GM13977 (cell line): Measurements from ENCODE around the gene CDC42EP2.

Source experiments
- DNase-seq: peaks from one replicate; pipeline ENCODE4 v3.0.0; 2012; ENCODE audit warnings: low spot score
- in situ Hi-C: fragments of 300-500 bp; cut with MboI; formaldehyde crosslinking; loops from one replicate; pipeline ENCODE4 v1.12.0; 2022; ENCODE audit warnings: low sequenced_read_pairs, low pct_unique_long_range_greater_than_20kb, mixed read lengths, inconsistent platforms; ENCODE audit not compliant: unreplicated experiment
- TF ChIP-seq, protein P1 (sequence below): IDR thresholded peaks from 2 replicates; pipeline ENCODE4 v1.5.1; 2012; ENCODE audit warnings: mild to moderate bottlenecking, control low read depth; ENCODE audit not compliant: insufficient read depth; ENCODE audit errors: extremely low read depth, missing control alignments

Gene CDC42EP2

DNA sequence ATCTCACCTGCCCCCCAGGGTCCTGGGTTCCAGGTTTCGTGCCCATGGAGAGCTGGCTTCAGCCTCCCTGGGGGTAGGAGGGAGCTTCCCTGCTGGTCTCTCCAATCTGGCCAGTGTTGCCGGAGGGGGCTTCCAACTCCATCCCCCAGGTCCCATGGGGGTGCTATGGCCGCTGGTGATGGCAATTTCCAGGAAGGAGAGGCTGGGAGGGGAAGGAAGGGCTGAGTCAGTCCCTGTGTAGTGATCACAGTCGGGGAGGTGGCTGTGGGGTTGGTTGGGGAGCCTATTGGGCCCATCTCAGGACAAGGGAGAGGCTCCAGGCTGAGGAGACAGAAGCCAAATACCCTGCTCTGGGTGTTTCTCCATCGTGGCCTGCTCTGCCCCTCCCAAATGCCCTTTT, 5.7 kb upstream of the CDC42EP2 start:
- DNase-seq: no peak
- TF ChIP-seq, protein P1, sequence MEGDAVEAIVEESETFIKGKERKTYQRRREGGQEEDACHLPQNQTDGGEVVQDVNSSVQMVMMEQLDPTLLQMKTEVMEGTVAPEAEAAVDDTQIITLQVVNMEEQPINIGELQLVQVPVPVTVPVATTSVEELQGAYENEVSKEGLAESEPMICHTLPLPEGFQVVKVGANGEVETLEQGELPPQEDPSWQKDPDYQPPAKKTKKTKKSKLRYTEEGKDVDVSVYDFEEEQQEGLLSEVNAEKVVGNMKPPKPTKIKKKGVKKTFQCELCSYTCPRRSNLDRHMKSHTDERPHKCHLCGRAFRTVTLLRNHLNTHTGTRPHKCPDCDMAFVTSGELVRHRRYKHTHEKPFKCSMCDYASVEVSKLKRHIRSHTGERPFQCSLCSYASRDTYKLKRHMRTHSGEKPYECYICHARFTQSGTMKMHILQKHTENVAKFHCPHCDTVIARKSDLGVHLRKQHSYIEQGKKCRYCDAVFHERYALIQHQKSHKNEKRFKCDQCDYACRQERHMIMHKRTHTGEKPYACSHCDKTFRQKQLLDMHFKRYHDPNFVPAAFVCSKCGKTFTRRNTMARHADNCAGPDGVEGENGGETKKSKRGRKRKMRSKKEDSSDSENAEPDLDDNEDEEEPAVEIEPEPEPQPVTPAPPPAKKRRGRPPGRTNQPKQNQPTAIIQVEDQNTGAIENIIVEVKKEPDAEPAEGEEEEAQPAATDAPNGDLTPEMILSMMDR: no peak
- in situ Hi-C loops: no loop called here

DNA sequence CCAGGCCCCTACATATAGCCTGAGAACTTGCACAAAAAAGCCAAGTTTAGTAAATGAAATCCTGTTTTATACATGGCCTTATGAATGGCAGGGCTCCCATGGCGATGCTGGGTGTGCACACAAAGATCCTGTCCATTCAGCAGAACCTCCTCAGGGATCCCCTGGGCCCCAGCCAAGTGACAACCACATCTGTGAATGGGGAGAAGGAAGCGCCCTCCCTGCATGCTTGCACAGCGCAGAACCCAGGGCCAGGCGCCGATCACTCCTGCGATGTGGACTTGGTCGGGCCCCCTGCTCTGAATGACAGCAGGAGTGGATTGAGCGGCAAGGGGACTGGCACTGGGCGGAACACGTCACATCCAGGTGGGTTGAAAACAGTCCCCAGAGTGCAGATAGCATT, 4.5 kb upstream of the CDC42EP2 start:
- DNase-seq: no peak
- TF ChIP-seq, protein P1: no peak
- in situ Hi-C loops: no loop called here

- in situ Hi-C loops: no loop called here
- no peak for DNase-seq
- TF ChIP-seq, protein P1: no peak
Measured at GRCh38 chr11:65310736-65311135, 3.9 kb upstream of the CDC42EP2 start.

DNA sequence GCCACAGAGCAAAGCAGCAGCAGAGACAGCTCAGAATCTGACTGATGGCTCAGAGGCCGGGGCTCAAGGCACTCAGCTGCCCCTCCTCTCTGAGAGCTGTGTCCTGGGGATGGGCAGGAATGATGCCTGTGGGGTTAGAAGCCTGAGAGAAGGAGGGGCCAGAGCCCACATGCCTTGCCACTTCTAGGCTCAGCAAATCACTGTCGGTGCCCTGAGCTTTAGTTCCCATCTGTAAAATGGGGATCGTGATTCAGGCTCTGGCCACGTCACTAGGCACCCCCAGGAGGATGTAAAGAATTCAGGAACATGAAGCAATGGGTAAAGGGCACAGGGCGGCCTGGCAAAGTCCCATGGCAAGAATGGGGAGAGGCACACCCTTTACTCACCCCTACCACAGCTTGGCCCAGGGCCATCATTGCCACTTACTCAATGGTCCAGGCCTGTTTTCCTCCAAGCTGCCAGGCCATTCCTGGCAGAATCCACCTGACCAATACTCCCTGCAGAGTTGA, 3.4 kb upstream of the CDC42EP2 start:
- TF ChIP-seq, protein P1: no peak
- in situ Hi-C loops: no loop called here
- DNase-seq: no peak

DNA sequence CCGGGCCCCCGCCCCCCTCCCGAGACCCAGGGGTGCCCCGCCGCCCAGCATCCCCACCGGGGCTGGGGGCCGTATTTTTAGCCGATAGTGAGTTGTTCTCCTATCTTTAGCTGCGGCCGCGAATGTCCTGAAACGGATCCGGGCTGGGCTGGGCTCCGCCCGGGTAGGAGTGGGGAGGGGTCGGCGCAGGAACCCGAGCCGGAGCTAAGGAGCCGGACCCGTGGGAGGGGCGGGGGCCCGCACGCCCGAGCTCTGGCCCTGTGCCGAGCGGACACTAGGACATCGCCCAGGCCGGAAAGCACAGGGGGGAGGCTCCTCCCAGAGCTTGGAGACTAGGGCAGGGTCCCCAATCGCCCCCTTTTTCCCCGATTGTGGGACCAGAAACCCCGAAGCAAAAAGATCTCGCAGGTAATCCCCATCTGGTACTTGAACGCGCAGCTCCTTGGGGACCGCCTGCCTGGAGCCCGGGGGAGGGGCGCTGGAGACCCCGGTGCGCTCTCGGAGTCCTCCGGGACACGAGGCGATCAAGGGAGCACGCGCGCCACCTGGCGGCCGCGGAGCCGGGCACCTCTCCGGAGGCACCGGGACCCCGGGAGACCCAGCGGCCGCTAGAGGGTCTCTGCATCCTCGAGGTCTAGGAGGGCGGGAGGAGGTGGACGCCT, 669 bp downstream of the CDC42EP2 start:
- TF ChIP-seq, protein P1: peak; percentile 95
- peak; percentile 87 for DNase-seq
- in situ Hi-C loops: no loop called here

DNA sequence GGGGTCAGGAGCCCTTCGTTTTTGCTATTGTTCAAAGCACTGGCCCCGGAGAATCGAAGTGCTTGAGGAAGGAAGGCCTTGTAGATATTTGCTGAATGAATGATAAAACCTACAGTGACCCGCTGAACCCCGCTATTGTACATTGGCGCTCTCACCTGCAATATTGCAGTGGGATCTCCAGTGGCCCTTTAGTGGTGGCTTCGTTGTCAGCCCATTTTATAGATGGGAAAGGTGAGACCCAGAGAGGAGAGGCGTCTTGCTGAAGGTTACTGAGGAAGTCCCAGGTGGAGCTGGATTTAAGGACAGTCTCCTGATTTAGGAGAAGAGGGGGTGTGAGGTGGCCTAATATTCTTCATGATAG, 1.2 kb downstream of the CDC42EP2 start:
- in situ Hi-C loops: no loop called here
- TF ChIP-seq, protein P1: no peak
- no peak for DNase-seq
